Tibial artery (tissue), 4 donors: Measurements from ENCODE around the gene CLEC19A.

Experiments
- DNase-seq, 2 donors: peaks; one replicate each; pipeline ENCODE4 v3.0.0-alpha.2; 2019
- H3K27ac ChIP-seq, 2 donors: fragments of 200-600 bp; sonication (generic) in 1 of 2; 1 replicate in 1 of 2; 2 replicates in 1 of 2; pipeline ENCODE4 v1.5.1; 2018 to 2019; ENCODE audit warnings: mild to moderate bottlenecking in 1 of 2
- H3K27me3 ChIP-seq, 2 donors: fragments of 200-600 bp; sonication (generic) in 1 of 2; one replicate each; pipeline versions ENCODE4 v1.5.1 to v1.6.0; 2016 to 2019
- H3K36me3 ChIP-seq, 3 donors: fragments of 200-600 bp; sonication (generic) in 2 of 3; one replicate each; pipeline ENCODE4 v1.5.1; 2016 to 2019; ENCODE audit warnings: mild to moderate bottlenecking in 2 of 3
- H3K4me1 ChIP-seq, 4 donors: fragments of 200-600 bp; sonication (generic) in 2 of 4; 1 replicate in 3 of 4; 2 replicates in 1 of 4; pipeline ENCODE4 v1.5.1; 2016 to 2019
- H3K4me3 ChIP-seq, 2 donors: fragments of 200-600 bp; sonication (generic) in 1 of 2; 1 replicate in 1 of 2; 2 replicates in 1 of 2; pipeline ENCODE4 v1.5.1; 2018 to 2019; ENCODE audit warnings: mild to moderate bottlenecking in 2 of 2
- H3K9me3 ChIP-seq, 3 donors: fragments of 200-600 bp; sonication (generic) in 1 of 3; one replicate each; pipeline ENCODE4 v1.5.1; 2016 to 2019
- intact Hi-C: fragments of 100-400 bp; cut with DNase I; formaldehyde crosslinking; loops from one replicate; pipeline ENCODE4 v1.15.0; 2023; ENCODE audit warnings: low total_unique reads
- TF ChIP-seq, protein P1 (sequence below), 2 experiments: fragments of 200-600 bp in 1 of 2; fragments of 450-650 bp in 1 of 2; IDR thresholded peaks; one replicate each; pipeline ENCODE4 v1.5.1; 2017 to 2019; ENCODE audit warnings: antibody characterized with exemption in 2 of 2, mild to moderate bottlenecking in 1 of 2, moderate library complexity in 1 of 2

CLEC19A gene

DNA sequence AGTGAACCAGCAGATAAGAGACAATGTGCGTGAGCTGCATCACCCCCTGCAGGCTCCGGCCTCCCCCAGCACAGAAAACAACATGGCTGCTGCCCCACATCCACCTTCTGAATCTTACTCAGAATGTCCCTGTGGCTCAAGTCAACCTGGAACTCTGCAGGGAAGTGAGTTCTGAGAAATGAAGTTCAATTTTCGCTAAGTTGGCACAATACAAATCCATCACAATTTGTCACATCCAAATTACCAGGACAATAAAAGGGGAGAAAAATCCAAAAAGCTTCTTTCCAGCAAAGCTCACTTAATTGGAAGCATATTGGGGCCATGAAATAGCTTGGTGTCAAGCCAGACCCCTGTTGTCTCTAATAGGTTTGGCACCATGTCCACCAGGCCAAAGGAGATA is 38.1 kb downstream of the CLEC19A start:
- H3K27ac ChIP-seq: no peak overlapping the region
- no peaks in the 10 kb centered on the region for H3K36me3 ChIP-seq
- no peak overlapping the region for H3K4me3 ChIP-seq
- TF ChIP-seq, protein P1, sequence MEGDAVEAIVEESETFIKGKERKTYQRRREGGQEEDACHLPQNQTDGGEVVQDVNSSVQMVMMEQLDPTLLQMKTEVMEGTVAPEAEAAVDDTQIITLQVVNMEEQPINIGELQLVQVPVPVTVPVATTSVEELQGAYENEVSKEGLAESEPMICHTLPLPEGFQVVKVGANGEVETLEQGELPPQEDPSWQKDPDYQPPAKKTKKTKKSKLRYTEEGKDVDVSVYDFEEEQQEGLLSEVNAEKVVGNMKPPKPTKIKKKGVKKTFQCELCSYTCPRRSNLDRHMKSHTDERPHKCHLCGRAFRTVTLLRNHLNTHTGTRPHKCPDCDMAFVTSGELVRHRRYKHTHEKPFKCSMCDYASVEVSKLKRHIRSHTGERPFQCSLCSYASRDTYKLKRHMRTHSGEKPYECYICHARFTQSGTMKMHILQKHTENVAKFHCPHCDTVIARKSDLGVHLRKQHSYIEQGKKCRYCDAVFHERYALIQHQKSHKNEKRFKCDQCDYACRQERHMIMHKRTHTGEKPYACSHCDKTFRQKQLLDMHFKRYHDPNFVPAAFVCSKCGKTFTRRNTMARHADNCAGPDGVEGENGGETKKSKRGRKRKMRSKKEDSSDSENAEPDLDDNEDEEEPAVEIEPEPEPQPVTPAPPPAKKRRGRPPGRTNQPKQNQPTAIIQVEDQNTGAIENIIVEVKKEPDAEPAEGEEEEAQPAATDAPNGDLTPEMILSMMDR (IDR thresholded peaks at IDR 0.05): no peak
- intact Hi-C loops: no loop called here
- H3K9me3 ChIP-seq: peaks cover 0 to 5% (median 0%) of the 10 kb centered on the region in 3 donors
- no peak for DNase-seq
- H3K27me3 ChIP-seq: no peaks in the 10 kb centered on the region
- no peaks in the 10 kb centered on the region for H3K4me1 ChIP-seq

DNA sequence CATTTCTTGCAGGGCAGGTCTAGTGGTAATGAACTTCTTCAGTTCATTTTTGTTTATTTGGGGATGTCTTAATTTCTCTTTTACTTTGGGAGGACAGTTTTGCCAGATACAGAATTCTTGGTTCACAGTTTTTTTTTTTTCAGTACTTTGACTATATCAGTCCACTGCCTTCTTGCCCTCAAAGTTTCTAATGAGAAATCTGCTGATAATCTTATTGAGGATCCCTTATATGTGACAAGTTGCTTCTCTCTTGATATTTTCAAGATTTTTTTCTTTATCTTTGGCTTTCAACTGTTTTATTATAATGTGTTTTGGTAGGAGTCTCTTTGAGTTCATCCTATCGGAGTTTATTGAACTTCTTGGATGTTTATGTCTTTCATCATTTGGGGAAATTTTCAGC is 42.8 kb downstream of the CLEC19A start:
- TF ChIP-seq, protein P1 (IDR thresholded peaks at IDR 0.05): no peak
- intact Hi-C loops: no loop called here
- Histone ChIP-seq H3K27me3 (no peaks in the 10 kb centered on the region), H3K36me3 (no peaks in the 10 kb centered on the region), H3K4me1 (no peaks in the 10 kb centered on the region), H3K4me3 (no peak overlapping the region), H3K9me3 (peaks cover 0 to 5% (median 0%) of the 10 kb centered on the region in 3 donors), H3K27ac (no peak overlapping the region)
- DNase-seq: no peak

DNA sequence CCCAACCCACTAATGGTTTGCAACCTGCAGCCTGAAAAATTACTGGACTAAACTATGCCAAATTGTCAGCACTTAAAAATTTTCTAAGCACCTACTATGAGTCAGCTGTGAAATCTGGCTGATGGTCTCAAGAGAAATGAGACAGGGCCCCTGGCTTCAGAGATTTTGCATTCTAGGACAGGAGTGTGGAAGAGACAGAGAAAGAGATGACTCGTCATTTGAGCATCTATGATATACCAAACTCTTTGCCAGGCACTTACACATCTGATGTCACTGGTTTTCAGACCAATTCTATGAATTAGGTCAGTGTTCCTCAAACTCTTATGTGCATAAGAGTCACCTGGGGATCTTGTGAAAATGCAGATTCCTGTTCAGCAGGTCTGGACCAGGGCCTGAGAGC is 44.4 kb downstream of the CLEC19A start:
- H3K9me3 ChIP-seq: peaks cover 0 to 5% (median 0%) of the 10 kb centered on the region in 3 donors
- no peaks in the 10 kb centered on the region for H3K4me1 ChIP-seq
- DNase-seq: no peak
- H3K27me3 ChIP-seq: no peaks in the 10 kb centered on the region
- intact Hi-C loops: no loop called here
- no peaks in the 10 kb centered on the region for H3K36me3 ChIP-seq
- no peak overlapping the region for H3K27ac ChIP-seq
- H3K4me3 ChIP-seq: no peak overlapping the region
- TF ChIP-seq, protein P1 (IDR thresholded peaks at IDR 0.05): no peak

DNA sequence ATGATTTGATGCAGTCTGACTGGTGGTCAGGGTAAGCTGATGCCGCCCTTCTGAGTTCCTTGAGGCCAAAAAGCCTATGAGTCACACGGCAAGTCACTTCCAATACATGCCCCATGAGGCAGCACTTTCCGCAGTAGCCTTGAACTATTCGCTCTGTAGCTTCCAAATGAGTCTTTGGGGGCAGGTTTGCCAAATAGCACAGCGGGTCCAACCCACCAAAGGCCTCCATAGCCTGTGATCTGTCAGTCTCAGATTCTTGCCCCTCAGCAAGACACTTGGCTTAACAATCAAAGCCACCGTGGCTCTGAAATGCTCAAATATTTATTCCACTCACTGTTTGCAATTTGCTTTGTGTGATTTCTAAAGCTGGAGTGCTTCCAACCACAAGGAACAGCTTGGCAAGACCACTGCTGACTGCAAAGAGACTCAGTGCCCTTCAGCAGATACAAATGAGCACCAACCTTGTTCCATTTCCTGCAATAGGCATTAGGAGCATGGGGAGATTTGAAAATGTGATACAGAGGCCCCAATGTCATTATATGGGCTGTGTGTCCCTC is 45.4 kb downstream of the CLEC19A start:
- no peaks in the 10 kb centered on the region for H3K27me3 ChIP-seq
- DNase-seq: no peak
- no peak overlapping the region for H3K27ac ChIP-seq
- H3K9me3 ChIP-seq: peaks cover 0 to 5% (median 0%) of the 10 kb centered on the region in 3 donors
- TF ChIP-seq, protein P1 (IDR thresholded peaks at IDR 0.05): no peak
- intact Hi-C loops: no loop called here
- no peaks in the 10 kb centered on the region for H3K36me3 ChIP-seq
- H3K4me1 ChIP-seq: no peaks in the 10 kb centered on the region
- H3K4me3 ChIP-seq: no peak overlapping the region

GRCh38 chr16:19331794-19332193 is 46.3 kb downstream of the CLEC19A start:
- Histone ChIP-seq H3K36me3 (no peaks in the 10 kb centered on the region), H3K4me3 (no peak overlapping the region), H3K27me3 (no peaks in the 10 kb centered on the region), H3K9me3 (peaks cover 0 to 5% (median 0%) of the 10 kb centered on the region in 3 donors), H3K4me1 (no peaks in the 10 kb centered on the region), H3K27ac (no peak overlapping the region)
- TF ChIP-seq, protein P1 (IDR thresholded peaks at IDR 0.05): no peak
- no peak for DNase-seq
- intact Hi-C loops: no loop called here

- Histone ChIP-seq H3K9me3 (no peaks in the 10 kb centered on the region), H3K4me1 (no peaks in the 10 kb centered on the region), H3K27ac (no peak overlapping the region), H3K36me3 (no peaks in the 10 kb centered on the region), H3K27me3 (no peaks in the 10 kb centered on the region), H3K4me3 (no peak overlapping the region)
- TF ChIP-seq, protein P1 (IDR thresholded peaks at IDR 0.05): no peak
- DNase-seq: no peak
- intact Hi-C loops: no loop called here
Measured at GRCh38 chr16:19338335-19338734, 52.8 kb downstream of the CLEC19A start.
